Astrocyte (in vitro differentiated cells and primary cell): Measurements from ENCODE around the gene METTL2B. TPM values are rescaled to one million over a fixed set of nuclear protein-coding genes. Genes with fewer than 3 reads are reported as not detected.
"Not testable (repeated sequence)": the region's sequence is repeated elsewhere in the genome, so short reads cannot be mapped to it uniquely, and the experiment has no call there.

Experiments
- DNase-seq: peaks from one replicate; pipeline ENCODE4 v3.0.0-alpha.2; 2010; ENCODE audit warnings: low read depth
- FAIRE-seq: peaks from 2 replicates; lab custom pipeline; 2011; peaks lifted over from hg19 to GRCh38; lab: Jason Lieb, UNC
- H2AFZ ChIP-seq: 2 replicates; pipeline ENCODE4 v1.6.0; 2012; ENCODE audit warnings: low read depth, low read length, inconsistent platforms
- H3K27ac ChIP-seq: 2 replicates; pipeline ENCODE4 v1.5.1; 2011; ENCODE audit warnings: low read depth, low read length, inconsistent platforms
- H3K27me3 ChIP-seq: 2 replicates; pipeline ENCODE4 v1.6.0; 2011; ENCODE audit warnings: low read length, inconsistent platforms; ENCODE audit not compliant: insufficient read depth
- H3K36me3 ChIP-seq: 2 replicates; pipeline ENCODE4 v1.5.1; 2011; ENCODE audit warnings: low read length, inconsistent platforms; ENCODE audit not compliant: insufficient read depth
- H3K4me1 ChIP-seq: 2 replicates; pipeline ENCODE4 v1.5.1; 2011; ENCODE audit warnings: low read length, inconsistent platforms; ENCODE audit not compliant: insufficient read depth
- H3K4me2 ChIP-seq: 2 replicates; pipeline ENCODE4 v1.6.0; 2012; ENCODE audit warnings: low read length, inconsistent platforms
- H3K4me3 ChIP-seq: 2 replicates; pipeline ENCODE4 v1.5.1; 2011; ENCODE audit warnings: low read depth, mild to moderate bottlenecking, low read length, inconsistent platforms; ENCODE audit not compliant: insufficient read depth
- H3K79me2 ChIP-seq: 2 replicates; pipeline ENCODE4 v1.6.0; 2012; ENCODE audit warnings: mild to moderate bottlenecking, low read length, inconsistent platforms; ENCODE audit not compliant: insufficient read depth
- H3K9ac ChIP-seq: 2 replicates; pipeline ENCODE4 v1.6.0; 2012; ENCODE audit warnings: mild to moderate bottlenecking, low read length, inconsistent platforms
- H3K9me3 ChIP-seq: 2 replicates; pipeline ENCODE4 v1.5.1; 2012; ENCODE audit warnings: low read depth, mild to moderate bottlenecking, low read length, inconsistent platforms; ENCODE audit not compliant: insufficient read depth
- H4K20me1 ChIP-seq: 2 replicates; pipeline ENCODE4 v1.6.0; 2012; ENCODE audit warnings: low read length, inconsistent platforms; ENCODE audit not compliant: insufficient read depth
- H3K27ac Mint-ChIP-seq: one replicate; pipeline ENCODE4 v1.8.0; 2021; ENCODE audit warnings: mild to moderate bottlenecking, mixed read lengths; ENCODE audit not compliant: unreplicated experiment
- H3K27me3 Mint-ChIP-seq: one replicate; pipeline ENCODE4 v1.8.0; 2021; ENCODE audit warnings: low read depth, mixed read lengths; ENCODE audit not compliant: unreplicated experiment
- H3K36me3 Mint-ChIP-seq: one replicate; pipeline ENCODE4 v1.8.0; 2021; ENCODE audit warnings: low read depth, mixed read lengths; ENCODE audit not compliant: unreplicated experiment
- H3K4me1 Mint-ChIP-seq: one replicate; pipeline ENCODE4 v1.8.0; 2021; ENCODE audit warnings: low read depth, mixed read lengths; ENCODE audit not compliant: unreplicated experiment
- H3K4me3 Mint-ChIP-seq: one replicate; pipeline ENCODE4 v1.8.0; 2021; ENCODE audit warnings: mild to moderate bottlenecking, moderate library complexity, mixed read lengths; ENCODE audit not compliant: unreplicated experiment
- H3K9me3 Mint-ChIP-seq: one replicate; pipeline ENCODE4 v1.8.0; 2021; ENCODE audit warnings: mild to moderate bottlenecking, mixed read lengths; ENCODE audit not compliant: unreplicated experiment
- total RNA-seq: library from RNA; stranded (reverse); gene quantifications from 2 replicates; pipeline ENCODE4 v1.2.1, GENCODE V29; 2021

METTL2B gene
- total RNA-seq, 1 donor from 2014 or later, result 30.8 TPM

DNA sequence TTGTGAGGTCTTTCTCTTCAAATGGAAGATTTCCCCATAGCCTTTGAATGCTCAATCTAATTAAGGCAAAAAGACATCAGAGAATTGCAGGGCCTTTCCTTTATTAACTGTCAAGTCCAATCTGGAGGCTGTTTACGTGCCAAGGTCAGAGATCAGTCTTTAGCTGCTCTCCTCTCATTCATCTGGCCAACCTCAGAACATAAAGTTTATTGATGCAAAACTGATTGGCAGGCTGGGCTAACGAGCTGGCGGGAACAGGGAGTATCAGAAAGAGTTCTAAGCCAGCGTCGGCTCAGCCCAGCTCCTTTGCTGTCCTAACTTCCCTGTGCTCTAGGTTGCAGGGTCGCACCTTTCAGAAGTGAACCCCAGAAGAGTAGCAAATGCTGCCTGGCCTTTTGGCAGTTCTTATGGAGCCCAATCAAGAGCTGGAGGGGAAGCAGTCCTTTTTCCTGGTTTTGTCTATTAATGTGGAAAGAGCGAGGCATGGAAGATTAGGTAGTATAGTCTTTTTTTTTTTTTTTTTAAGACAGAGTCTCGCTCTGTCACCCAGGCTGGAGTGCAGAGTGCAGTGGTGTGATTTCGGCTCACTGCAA, 47.5 kb downstream of the METTL2B start:
- H3K36me3 ChIP-seq, H4K20me1 ChIP-seq, H3K4me1 Mint-ChIP-seq, H3K9ac ChIP-seq, H3K36me3 Mint-ChIP-seq, H3K4me3 Mint-ChIP-seq, DNase-seq, FAIRE-seq, H3K27ac Mint-ChIP-seq, H2AFZ ChIP-seq, H3K4me1 ChIP-seq, H3K27ac ChIP-seq, H3K4me2 ChIP-seq, H3K9me3 Mint-ChIP-seq, H3K79me2 ChIP-seq, H3K9me3 ChIP-seq, H3K27me3 ChIP-seq, H3K4me3 ChIP-seq, H3K27me3 Mint-ChIP-seq: not testable (repeated sequence)

DNA sequence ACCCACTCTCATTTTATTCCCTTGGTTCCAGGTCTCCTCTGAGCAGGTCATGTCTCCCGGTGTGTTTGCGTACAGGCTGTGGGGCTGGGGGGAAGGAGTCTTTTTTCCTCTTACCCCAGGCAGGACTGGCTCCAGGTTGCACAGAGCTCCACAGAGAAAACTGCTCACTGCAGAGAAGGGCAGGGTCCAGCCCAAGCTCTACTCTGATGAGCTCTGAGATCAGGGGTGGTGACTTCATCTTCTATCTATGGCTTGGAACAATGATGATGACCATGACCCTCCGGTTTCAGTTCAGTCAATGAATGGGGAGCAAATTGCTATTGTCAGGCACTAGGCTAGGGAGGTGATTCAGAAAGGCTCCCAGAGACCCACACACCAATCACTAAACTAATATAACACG, 49.0 kb downstream of the METTL2B start:
- not testable (repeated sequence) for H3K27me3 ChIP-seq, H3K27ac Mint-ChIP-seq, H3K79me2 ChIP-seq, H3K4me3 ChIP-seq, DNase-seq, H3K9me3 ChIP-seq, H3K4me1 ChIP-seq, H3K9ac ChIP-seq, H3K36me3 Mint-ChIP-seq, H3K27ac ChIP-seq, H3K9me3 Mint-ChIP-seq, H3K36me3 ChIP-seq, FAIRE-seq, H3K27me3 Mint-ChIP-seq, H3K4me3 Mint-ChIP-seq, H4K20me1 ChIP-seq, H2AFZ ChIP-seq, H3K4me2 ChIP-seq
- peaks cover 17% of the 10 kb centered on the region for H3K4me1 Mint-ChIP-seq

DNA sequence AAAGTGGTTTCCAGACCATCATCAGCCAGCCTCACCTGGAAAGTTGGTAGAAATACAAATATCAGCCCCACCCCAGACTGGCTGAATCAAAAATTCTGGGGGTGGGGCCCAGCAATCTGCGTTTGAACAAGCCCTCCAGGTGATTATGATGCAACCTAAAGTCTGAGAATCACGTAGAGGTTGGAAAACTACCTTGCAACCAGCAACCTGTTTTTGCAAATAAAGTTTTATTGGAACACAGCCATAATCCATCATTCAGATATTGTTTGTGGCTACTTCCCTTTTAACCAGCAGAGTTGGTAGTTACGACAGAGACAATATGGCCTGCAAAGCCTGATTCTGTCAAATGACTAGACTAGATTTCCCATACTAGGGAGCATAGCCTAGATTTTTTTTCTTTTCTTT, 49.5 kb downstream of the METTL2B start:
- H3K9me3 Mint-ChIP-seq, result not testable (repeated sequence)

DNA sequence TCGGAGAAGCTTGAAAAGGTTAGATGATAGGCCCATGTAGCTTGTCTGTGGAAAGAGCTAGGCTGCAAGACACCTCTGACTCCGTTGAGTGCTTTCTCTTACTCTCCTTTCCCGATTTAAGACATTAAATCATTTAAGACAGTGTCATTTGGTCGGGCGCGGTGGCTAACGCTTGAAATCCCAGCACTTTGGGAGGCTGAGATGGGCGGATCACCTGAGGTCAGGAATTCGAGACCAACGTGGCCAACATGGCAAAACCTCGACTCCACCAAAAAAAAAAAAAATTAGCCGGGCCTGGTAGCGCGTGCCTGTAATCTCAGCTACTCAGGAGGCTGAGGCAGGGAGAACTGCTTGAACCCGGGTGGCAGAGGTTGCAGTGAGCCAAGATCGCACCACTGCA, 52.6 kb downstream of the METTL2B start:
- H3K36me3 ChIP-seq, H3K4me3 Mint-ChIP-seq, H4K20me1 ChIP-seq, H3K9me3 Mint-ChIP-seq, H3K4me1 ChIP-seq, H3K27me3 Mint-ChIP-seq, H3K27ac ChIP-seq, H3K9me3 ChIP-seq, H3K4me2 ChIP-seq, DNase-seq, H3K4me3 ChIP-seq, H3K36me3 Mint-ChIP-seq, H2AFZ ChIP-seq, H3K27ac Mint-ChIP-seq, H3K9ac ChIP-seq, H3K27me3 ChIP-seq, FAIRE-seq: not testable (repeated sequence)
- peaks cover 15% of the 10 kb centered on the region for H3K4me1 Mint-ChIP-seq
- peaks cover 34% of the 10 kb centered on the region for H3K79me2 ChIP-seq

More for the DNA sequence above, 49.5 kb downstream of the METTL2B start:
- FAIRE-seq, H4K20me1 ChIP-seq, H2AFZ ChIP-seq, H3K27me3 ChIP-seq, H3K36me3 ChIP-seq, H3K4me3 Mint-ChIP-seq, H3K27ac Mint-ChIP-seq, H3K9ac ChIP-seq, H3K4me2 ChIP-seq, H3K27ac ChIP-seq, H3K9me3 ChIP-seq, H3K79me2 ChIP-seq, H3K4me1 ChIP-seq, H3K36me3 Mint-ChIP-seq, H3K27me3 Mint-ChIP-seq, DNase-seq, H3K4me3 ChIP-seq: not testable (repeated sequence)
- peaks cover 17% of the 10 kb centered on the region for H3K4me1 Mint-ChIP-seq

DNA sequence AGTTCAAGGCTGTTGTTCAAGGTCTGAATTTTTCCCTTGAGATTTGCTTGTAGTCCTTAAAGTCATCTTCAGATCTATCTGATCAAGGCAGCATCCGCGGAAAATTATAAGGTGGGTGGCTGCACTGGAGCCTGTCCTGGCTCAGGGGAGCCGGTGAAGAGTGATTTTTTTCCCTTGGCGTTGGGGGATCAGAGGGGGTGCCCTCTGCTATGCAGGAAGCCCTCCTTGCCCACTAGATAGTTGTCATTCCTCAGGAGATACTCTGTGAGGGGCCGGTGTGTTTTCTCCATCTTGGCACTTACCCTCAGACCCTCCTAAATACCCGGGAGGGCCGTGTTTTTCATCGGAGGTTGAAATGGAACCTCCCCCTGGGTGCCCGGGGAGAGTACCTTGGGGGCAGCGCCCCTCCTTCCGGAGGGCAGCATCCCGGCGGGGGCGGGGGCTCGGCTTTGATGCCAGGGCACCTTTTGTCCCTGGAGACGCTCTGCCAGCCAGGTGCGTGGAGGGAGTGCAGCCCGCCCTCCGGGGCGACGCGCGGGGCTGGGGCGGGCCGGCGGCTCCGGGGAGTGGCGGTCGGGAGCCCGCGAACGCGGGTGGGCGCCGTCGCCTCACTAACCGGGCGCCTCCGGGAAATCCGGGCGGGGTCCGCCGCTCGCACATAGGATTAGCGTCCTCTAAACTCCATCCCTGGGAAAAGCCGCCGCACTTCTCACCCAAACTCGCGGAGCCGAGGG, 53.7 kb downstream of the METTL2B start:
- H3K4me1 Mint-ChIP-seq, result peaks cover 15% of the 10 kb centered on the region
- not testable (repeated sequence) for H3K36me3 ChIP-seq, DNase-seq, H3K27me3 ChIP-seq, H2AFZ ChIP-seq, H3K27me3 Mint-ChIP-seq, H3K9me3 ChIP-seq, FAIRE-seq, H3K4me1 ChIP-seq, H3K9me3 Mint-ChIP-seq, H3K36me3 Mint-ChIP-seq, H4K20me1 ChIP-seq
- H3K9ac ChIP-seq, result peak overlapping the region; percentile 95
- H3K4me2 ChIP-seq, result peak overlapping the region; percentile 91
- H3K4me3 Mint-ChIP-seq, result peak overlapping the region; percentile 92
- peaks cover 44% of the 10 kb centered on the region for H3K79me2 ChIP-seq
- H3K27ac Mint-ChIP-seq, result peak overlapping the region; percentile 94
- H3K4me3 ChIP-seq, result peak overlapping the region; percentile 64
- peak overlapping the region; percentile 65 for H3K27ac ChIP-seq
